HFF-Myc (cell line): ENCODE data around the gene ACTN1.

Source experiments
- DNase-seq: peaks from one replicate; pipeline ENCODE4 v3.0.0-alpha.2; 2011; ENCODE audit warnings: low read depth; ENCODE audit errors: extremely low read depth
- H3K4me3 ChIP-seq: replicated peaks from 2 replicates; pipeline ENCODE4 v1.5.1; 2011; ENCODE audit warnings: low read depth, mild to moderate bottlenecking, control low read depth, low read length
- CTCF ChIP-seq: IDR thresholded peaks from 2 replicates; pipeline ENCODE4 v1.5.1; 2012; ENCODE audit warnings: mild to moderate bottlenecking, low read depth, low read length, control low read depth; ENCODE audit errors: missing control alignments

ACTN1 gene

GRCh38 chr14:68947802-68948201, 31.3 kb downstream of the ACTN1 start:
- no peak for TF ChIP-seq CTCF
- H3K4me3 ChIP-seq = no peak overlapping the region
- no peak for DNase-seq

- H3K4me3 ChIP-seq = no peak overlapping the region
- DNase-seq = no peak
- no peak for TF ChIP-seq CTCF
Measured at GRCh38 chr14:68946489-68946822, 32.6 kb downstream of the ACTN1 start.

GRCh38 chr14:68945585-68946488, 33.3 kb downstream of the ACTN1 start:
- no peak overlapping the region for H3K4me3 ChIP-seq
- no peak for TF ChIP-seq CTCF
- DNase-seq = no peak

GRCh38 chr14:68945190-68945584, 33.9 kb downstream of the ACTN1 start:
- TF ChIP-seq CTCF = no peak
- DNase-seq = no peak
- no peak overlapping the region for H3K4me3 ChIP-seq

GRCh38 chr14:68944162-68944561, 34.9 kb downstream of the ACTN1 start:
- no peak for TF ChIP-seq CTCF
- DNase-seq = no peak
- H3K4me3 ChIP-seq = no peak overlapping the region

- no peak for DNase-seq
- no peak for TF ChIP-seq CTCF
- no peak overlapping the region for H3K4me3 ChIP-seq
Measured at GRCh38 chr14:68943107-68943506, 36.0 kb downstream of the ACTN1 start.
